H9 (cell line): Measurements from ENCODE around the gene TWSG1. TPM values are rescaled to one million over a fixed set of nuclear protein-coding genes. Genes with fewer than 3 reads are reported as not detected.
"Not testable (repeated sequence)": the region's sequence is repeated elsewhere in the genome, so short reads cannot be mapped to it uniquely, and the experiment has no call there.

Experiments used
- DNase-seq: peaks from one replicate; pipeline ENCODE4 v3.0.0-alpha.2; 2017
- H2AFZ ChIP-seq: one replicate; pipeline ENCODE4 v1.6.1; 2013; ENCODE audit warnings: mild to moderate bottlenecking, low read length, control low read depth, moderate library complexity
- H2AK5ac ChIP-seq: 2 replicates; pipeline ENCODE4 v1.6.1; 2013; ENCODE audit warnings: low read length, control low read depth, mixed read lengths; ENCODE audit not compliant: insufficient read length
- H2BK120ac ChIP-seq: one replicate; pipeline ENCODE4 v1.6.1; 2013; ENCODE audit warnings: low read depth, mild to moderate bottlenecking, low read length, control low read depth, inconsistent platforms; ENCODE audit not compliant: poor library complexity, severe bottlenecking
- H2BK12ac ChIP-seq: 2 replicates; pipeline ENCODE4 v1.6.1; 2013; ENCODE audit warnings: low read length, control low read depth, mixed read lengths, low read depth; ENCODE audit not compliant: insufficient read length
- H2BK15ac ChIP-seq: 2 replicates; pipeline ENCODE4 v1.6.1; 2013; ENCODE audit warnings: low read depth, low read length, control low read depth
- H2BK20ac ChIP-seq: one replicate; pipeline ENCODE4 v1.6.1; 2013; ENCODE audit warnings: low read depth, mild to moderate bottlenecking, low read length, control low read depth, inconsistent platforms; ENCODE audit not compliant: poor library complexity, severe bottlenecking
- H2BK5ac ChIP-seq: 2 replicates; pipeline ENCODE4 v1.6.1; 2013; ENCODE audit warnings: low read length, control low read depth, mixed read lengths; ENCODE audit not compliant: insufficient read length
- H3K14ac ChIP-seq: 2 replicates; pipeline ENCODE4 v1.6.1; 2013; ENCODE audit warnings: low read length, control low read depth; ENCODE audit not compliant: insufficient read depth
- H3K18ac ChIP-seq: 2 replicates; pipeline ENCODE4 v1.6.1; 2013; ENCODE audit warnings: low read depth, mild to moderate bottlenecking, mixed read lengths, low read length, control low read depth; ENCODE audit not compliant: insufficient read length
- H3K23ac ChIP-seq: 2 replicates; pipeline ENCODE4 v1.6.1; 2013; ENCODE audit warnings: low read length, control low read depth, mixed read lengths, low read depth; ENCODE audit not compliant: insufficient read length
- H3K23me2 ChIP-seq: 2 replicates; pipeline ENCODE4 v1.6.1; 2013; ENCODE audit warnings: low read depth, mild to moderate bottlenecking, mixed read lengths, low read length, control low read depth; ENCODE audit not compliant: insufficient read length, poor library complexity, severe bottlenecking
- H3K27ac ChIP-seq: 2 replicates; pipeline ENCODE4 v1.5.1; 2013; ENCODE audit warnings: low read length, control low read depth, mixed read lengths, low read depth; ENCODE audit not compliant: insufficient read length
- H3K27me3 ChIP-seq: 2 replicates; pipeline ENCODE4 v1.6.1; 2013; ENCODE audit warnings: low read length, control low read depth, inconsistent platforms; ENCODE audit not compliant: insufficient read depth
- H3K4ac ChIP-seq: 2 replicates; pipeline ENCODE4 v1.6.1; 2013; ENCODE audit warnings: low read depth, mild to moderate bottlenecking, control low read depth, inconsistent platforms, low read length, moderate library complexity
- H3K4me1 ChIP-seq: 2 replicates; pipeline ENCODE4 v1.6.1; 2013; ENCODE audit warnings: low read length, control low read depth, inconsistent platforms; ENCODE audit not compliant: insufficient read depth
- H3K4me2 ChIP-seq: 2 replicates; pipeline ENCODE4 v1.6.1; 2013; ENCODE audit warnings: low read length, control low read depth, mixed read lengths; ENCODE audit not compliant: insufficient read length, insufficient read depth
- H3K56ac ChIP-seq: 2 replicates; pipeline ENCODE4 v1.6.1; 2013; ENCODE audit warnings: low read depth, mild to moderate bottlenecking, mixed read lengths, low read length, control low read depth; ENCODE audit not compliant: insufficient read length
- H3K79me1 ChIP-seq: 2 replicates; pipeline ENCODE4 v1.6.1; 2013; ENCODE audit warnings: low read depth, mild to moderate bottlenecking, moderate library complexity, low read length, control low read depth, inconsistent platforms; ENCODE audit not compliant: insufficient read depth, poor library complexity, severe bottlenecking
- H3K79me2 ChIP-seq: 2 replicates; pipeline ENCODE4 v1.6.1; 2013; ENCODE audit warnings: low read length, control low read depth, inconsistent platforms; ENCODE audit not compliant: insufficient read depth
- H3K9ac ChIP-seq: 2 replicates; pipeline ENCODE4 v1.6.1; 2013; ENCODE audit warnings: low read length, control low read depth, mixed read lengths; ENCODE audit not compliant: insufficient read length; ENCODE audit errors: extremely low read depth
- H3K9me3 ChIP-seq: one replicate; pipeline ENCODE4 v1.6.1; 2013; ENCODE audit warnings: low read depth, low read length, inconsistent platforms; ENCODE audit not compliant: control insufficient read depth
- H3T11ph ChIP-seq: one replicate; pipeline ENCODE4 v1.6.1; 2013; ENCODE audit warnings: mild to moderate bottlenecking, low read length, control low read depth, inconsistent platforms
- H4K20me1 ChIP-seq: one replicate; pipeline ENCODE4 v1.6.1; 2013; ENCODE audit not compliant: control insufficient read depth, insufficient read length, insufficient read depth
- H4K5ac ChIP-seq: 2 replicates; pipeline ENCODE4 v1.6.1; 2013; ENCODE audit warnings: low read depth, mild to moderate bottlenecking, mixed read lengths, low read length, control low read depth; ENCODE audit not compliant: insufficient read length
- H4K8ac ChIP-seq: replicated peaks from 2 replicates; pipeline ENCODE4 v1.6.1; 2013; ENCODE audit warnings: low read length, control low read depth, mixed read lengths, low read depth; ENCODE audit not compliant: insufficient read length
- H4K91ac ChIP-seq: 2 replicates; pipeline ENCODE4 v1.6.1; 2013; ENCODE audit warnings: low read depth, mild to moderate bottlenecking, moderate library complexity, mixed read lengths, low read length, control low read depth; ENCODE audit not compliant: insufficient read length
- H3K27ac Mint-ChIP-seq, 3 experiments: 2 replicates in 2 of 3; 3 replicates in 1 of 3; pipeline ENCODE4 v1.8.0; 2020 to 2021; ENCODE audit warnings: mixed read lengths in 3 of 3, mild to moderate bottlenecking in 1 of 3, moderate library complexity in 1 of 3
- H3K27me3 Mint-ChIP-seq: 2 replicates; pipeline ENCODE4 v1.8.0; 2021; ENCODE audit warnings: low read depth, mild to moderate bottlenecking, moderate library complexity, mixed read lengths
- H3K36me3 Mint-ChIP-seq, 3 experiments: 2 replicates in 2 of 3; 3 replicates in 1 of 3; pipeline ENCODE4 v1.8.0; 2020 to 2021; ENCODE audit warnings: low read depth in 3 of 3, mixed read lengths in 3 of 3; ENCODE audit not compliant: insufficient read depth in 1 of 3
- H3K4me1 Mint-ChIP-seq, 2 experiments: 2 replicates each; pipeline ENCODE4 v1.8.0; 2020; ENCODE audit warnings: mixed read lengths in 2 of 2
- H3K4me3 Mint-ChIP-seq, 2 experiments: 2 replicates in 1 of 2; 3 replicates in 1 of 2; pipeline ENCODE4 v1.8.0; 2020 to 2021; ENCODE audit warnings: mild to moderate bottlenecking in 2 of 2, mixed read lengths in 2 of 2, moderate library complexity in 1 of 2
- H3K9me3 Mint-ChIP-seq, 2 experiments: 2 replicates in 1 of 2; 3 replicates in 1 of 2; pipeline ENCODE4 v1.8.0; 2020; ENCODE audit warnings: mild to moderate bottlenecking in 2 of 2, mixed read lengths in 2 of 2, moderate library complexity in 1 of 2
- WGBS: extraction: QIAGEN DNeasy Blood & Tissue Kit; methylation state at CpG from one replicate; pipeline ENCODE4 v1.1.7; 2013; ENCODE audit warnings: missing lambda C conversion rate, low lambda C conversion rate, mixed read lengths; ENCODE audit not compliant: insufficient read length; ENCODE audit errors: extremely low coverage; 5-methylcytosine and 5-hydroxymethylcytosine counted together
- total RNA-seq: library from RNA; stranded (reverse); gene quantifications from 2 replicates; pipeline ENCODE4 v1.2.1, GENCODE V29; 2021
- TF ChIP-seq, protein P1 (sequence below): fragments of 200-600 bp; sonication (generic); conservative IDR thresholded peaks from 3 replicates; pipeline ENCODE4 v1.8.0; 2021; ENCODE audit warnings: antibody characterized with exemption, mild to moderate bottlenecking

Gene TWSG1
- total RNA-seq, 1 experiment from 2014 or later = 25.7 TPM

DNA sequence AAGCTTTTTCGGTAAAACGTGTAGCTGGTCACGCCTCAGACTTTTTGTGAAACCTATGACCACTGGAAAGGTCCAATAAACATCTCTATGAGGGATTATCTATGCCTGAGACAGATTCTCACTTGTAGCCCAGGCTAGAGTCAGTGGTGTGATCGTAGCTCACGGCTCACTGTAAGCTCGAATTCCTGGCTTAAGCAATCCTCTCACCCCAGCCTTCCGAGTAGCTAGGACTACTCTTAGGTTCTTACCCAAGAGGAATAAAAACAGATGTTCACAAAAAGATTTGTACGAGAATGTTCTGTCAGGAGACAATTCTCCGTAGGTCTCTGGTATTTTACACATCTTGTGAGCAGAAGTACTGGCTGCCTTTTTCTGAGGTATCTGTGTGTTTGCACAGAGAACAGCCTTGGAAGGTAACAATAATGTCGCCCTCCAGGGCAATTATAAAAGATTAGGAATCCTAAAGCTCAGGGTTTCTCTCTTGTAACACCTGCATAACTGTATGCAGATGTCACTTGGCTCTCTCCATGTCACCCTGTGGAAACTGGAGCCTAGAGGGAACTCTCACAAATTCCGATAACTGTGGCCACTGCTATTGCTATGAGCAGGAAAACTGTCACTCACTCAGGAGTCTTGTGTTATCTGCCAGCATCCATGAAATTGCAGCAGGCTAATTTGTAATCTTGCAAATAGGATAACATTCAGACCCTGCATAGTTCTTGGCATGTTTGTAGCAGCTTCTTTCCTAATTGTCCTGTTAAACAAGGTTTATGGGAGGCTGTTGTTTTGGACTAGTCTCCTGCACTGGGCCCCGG lies 115.2 kb downstream of the TWSG1 start:
- no peaks in the 10 kb centered on the region for H3K79me2 ChIP-seq
- no peak overlapping the region for H3K18ac ChIP-seq
- H4K20me1 ChIP-seq = no peaks in the 10 kb centered on the region
- TF ChIP-seq, protein P1, sequence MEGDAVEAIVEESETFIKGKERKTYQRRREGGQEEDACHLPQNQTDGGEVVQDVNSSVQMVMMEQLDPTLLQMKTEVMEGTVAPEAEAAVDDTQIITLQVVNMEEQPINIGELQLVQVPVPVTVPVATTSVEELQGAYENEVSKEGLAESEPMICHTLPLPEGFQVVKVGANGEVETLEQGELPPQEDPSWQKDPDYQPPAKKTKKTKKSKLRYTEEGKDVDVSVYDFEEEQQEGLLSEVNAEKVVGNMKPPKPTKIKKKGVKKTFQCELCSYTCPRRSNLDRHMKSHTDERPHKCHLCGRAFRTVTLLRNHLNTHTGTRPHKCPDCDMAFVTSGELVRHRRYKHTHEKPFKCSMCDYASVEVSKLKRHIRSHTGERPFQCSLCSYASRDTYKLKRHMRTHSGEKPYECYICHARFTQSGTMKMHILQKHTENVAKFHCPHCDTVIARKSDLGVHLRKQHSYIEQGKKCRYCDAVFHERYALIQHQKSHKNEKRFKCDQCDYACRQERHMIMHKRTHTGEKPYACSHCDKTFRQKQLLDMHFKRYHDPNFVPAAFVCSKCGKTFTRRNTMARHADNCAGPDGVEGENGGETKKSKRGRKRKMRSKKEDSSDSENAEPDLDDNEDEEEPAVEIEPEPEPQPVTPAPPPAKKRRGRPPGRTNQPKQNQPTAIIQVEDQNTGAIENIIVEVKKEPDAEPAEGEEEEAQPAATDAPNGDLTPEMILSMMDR = no peak
- no peak overlapping the region for H3K14ac ChIP-seq
- H3K27ac Mint-ChIP-seq = no peak overlapping the region
- H3K79me1 ChIP-seq = no peaks in the 10 kb centered on the region
- peaks cover 15 to 23% of the 10 kb centered on the region in 2 experiments for H3K9me3 Mint-ChIP-seq
- H3K36me3 Mint-ChIP-seq = peaks cover 4 to 19% (median 15%) of the 10 kb centered on the region in 3 experiments; a peak in 6 of 7 replicates
- H3K56ac ChIP-seq = no peak overlapping the region
- no peaks in the 10 kb centered on the region for H3K9me3 ChIP-seq
- no peak overlapping the region for H2BK5ac ChIP-seq
- no peak for DNase-seq
- H3K23me2 ChIP-seq = no peaks in the 10 kb centered on the region
- peaks cover 8 to 10% of the 10 kb centered on the region in 2 experiments for H3K4me1 Mint-ChIP-seq
- no peak overlapping the region for H4K5ac ChIP-seq
- no peak overlapping the region for H3K27ac ChIP-seq
- no peak overlapping the region for H4K91ac ChIP-seq
- H2BK120ac ChIP-seq = no peak overlapping the region
- no peak overlapping the region for H2AK5ac ChIP-seq
- no peak overlapping the region for H3K4me3 Mint-ChIP-seq
- no peak overlapping the region for H3T11ph ChIP-seq
- H3K23ac ChIP-seq = no peak overlapping the region
- no peak overlapping the region for H3K4me2 ChIP-seq
- no peak overlapping the region for H2BK15ac ChIP-seq
- no CpG with 5 or more reads among the region's 12 CpGs for WGBS
- no peak overlapping the region for H2BK20ac ChIP-seq
- H2BK12ac ChIP-seq = no peak overlapping the region
- H3K9ac ChIP-seq = no peak overlapping the region
- H3K4ac ChIP-seq = no peak overlapping the region
- no peaks in the 10 kb centered on the region; the same call in 1 of the 2 replicates for H3K27me3 Mint-ChIP-seq
- no peaks in the 10 kb centered on the region for H3K27me3 ChIP-seq
- no peak overlapping the region for H4K8ac ChIP-seq
- no peak overlapping the region for H2AFZ ChIP-seq
- H3K4me1 ChIP-seq = no peaks in the 10 kb centered on the region

GRCh38 chr18:9450920-9451319 lies 116.3 kb downstream of the TWSG1 start:
- not testable (repeated sequence) for H3K56ac ChIP-seq, H3K9ac ChIP-seq, H2BK12ac ChIP-seq, H4K5ac ChIP-seq, H3K27ac Mint-ChIP-seq, H3K14ac ChIP-seq, H3K23me2 ChIP-seq, H3K4me3 Mint-ChIP-seq, H2BK120ac ChIP-seq, H2AFZ ChIP-seq, H3K4me1 ChIP-seq, H3K79me2 ChIP-seq, H3T11ph ChIP-seq, H2BK20ac ChIP-seq, H2BK15ac ChIP-seq, H3K23ac ChIP-seq, H4K20me1 ChIP-seq, H3K27me3 Mint-ChIP-seq, H3K18ac ChIP-seq, H3K27ac ChIP-seq, H3K79me1 ChIP-seq, H3K4me2 ChIP-seq, H3K4ac ChIP-seq, DNase-seq, H4K8ac ChIP-seq, H4K91ac ChIP-seq, H3K27me3 ChIP-seq, H3K9me3 ChIP-seq, H3K4me1 Mint-ChIP-seq, H2BK5ac ChIP-seq, H2AK5ac ChIP-seq
- WGBS = no CpG with 5 or more reads among the region's 7 CpGs
- Mint-ChIP-seq H3K36me3 (peaks cover 4 to 22% (median 19%) of the 10 kb centered on the region in 3 experiments; a peak in 6 of 7 replicates), H3K9me3 (peaks cover 20 to 25% of the 10 kb centered on the region in 2 experiments)
